Activated T-helper 2 cell treated with anti-CD3 and anti-CD28 coated beads, Interferon-gamma antibody, Interleukin-2, Interleukin-4, amounts not matched to agents 10 μg/mL and 5 μg/mL and 100 μg/mL, durations not matched to agents 14 hours and 24 hours and 36 hours (primary cell): Measurements from ENCODE around the gene PLA2G4E. TPM values are rescaled to one million over a fixed set of nuclear protein-coding genes. Genes with fewer than 3 reads are reported as not detected.

Source experiments
- DNase-seq: peaks from one replicate; pipeline ENCODE4 v3.0.0; 2021; ENCODE audit warnings: low spot score
- H3K27ac Mint-ChIP-seq: one replicate; pipeline ENCODE4 v1.8.0; 2021; ENCODE audit warnings: mixed read lengths
- H3K27me3 Mint-ChIP-seq: one replicate; pipeline ENCODE4 v1.8.0; 2021; ENCODE audit warnings: low read depth, mixed read lengths
- H3K36me3 Mint-ChIP-seq: one replicate; pipeline ENCODE4 v1.8.0; 2021; ENCODE audit warnings: low read depth, mixed read lengths
- H3K4me1 Mint-ChIP-seq: one replicate; pipeline ENCODE4 v1.8.0; 2021; ENCODE audit warnings: low read depth, mixed read lengths
- H3K4me3 Mint-ChIP-seq: one replicate; pipeline ENCODE4 v1.8.0; 2021; ENCODE audit warnings: low read depth, mild to moderate bottlenecking, moderate library complexity, mixed read lengths
- H3K9me3 Mint-ChIP-seq: one replicate; pipeline ENCODE4 v1.8.0; 2021; ENCODE audit warnings: mixed read lengths
- intact Hi-C: fragments of 100-400 bp; cut with micrococcal nuclease; formaldehyde crosslinking; loops from one replicate; pipeline ENCODE4 v1.15.1; 2023
- total RNA-seq: library from RNA; stranded (reverse); gene quantifications from 2 replicates; pipeline ENCODE4 v1.2.3, GENCODE V29; 2022

Gene PLA2G4E
- total RNA-seq, 1 donor from 2014 or later = not detected

DNA sequence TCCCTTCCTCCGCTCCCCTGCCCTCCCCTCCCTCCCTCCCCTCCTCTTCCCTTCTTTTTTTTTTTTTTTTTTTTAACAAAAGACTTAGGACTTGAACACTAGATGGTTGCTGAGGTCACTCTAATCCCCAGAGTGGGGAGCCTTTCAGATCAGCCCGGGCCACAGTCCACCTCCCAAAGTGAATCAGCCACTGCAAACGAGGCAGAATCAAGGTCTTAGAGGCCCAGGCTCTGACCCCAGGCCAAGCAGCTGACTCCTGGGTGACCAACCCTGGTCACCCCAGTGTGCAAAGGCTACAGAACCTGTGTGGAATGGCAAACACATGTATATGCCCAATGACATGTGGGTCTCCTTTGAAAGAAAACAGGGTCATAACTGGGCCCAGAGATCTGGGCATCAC, 30.2 kb downstream of the PLA2G4E start:
- H3K36me3 Mint-ChIP-seq = no peaks in the 10 kb centered on the region
- no peak overlapping the region for H3K27ac Mint-ChIP-seq
- H3K27me3 Mint-ChIP-seq = no peaks in the 10 kb centered on the region
- DNase-seq = no peak
- H3K4me3 Mint-ChIP-seq = no peak overlapping the region
- intact Hi-C loops = no loop called here
- no peaks in the 10 kb centered on the region for H3K9me3 Mint-ChIP-seq
- no peaks in the 10 kb centered on the region for H3K4me1 Mint-ChIP-seq

DNA sequence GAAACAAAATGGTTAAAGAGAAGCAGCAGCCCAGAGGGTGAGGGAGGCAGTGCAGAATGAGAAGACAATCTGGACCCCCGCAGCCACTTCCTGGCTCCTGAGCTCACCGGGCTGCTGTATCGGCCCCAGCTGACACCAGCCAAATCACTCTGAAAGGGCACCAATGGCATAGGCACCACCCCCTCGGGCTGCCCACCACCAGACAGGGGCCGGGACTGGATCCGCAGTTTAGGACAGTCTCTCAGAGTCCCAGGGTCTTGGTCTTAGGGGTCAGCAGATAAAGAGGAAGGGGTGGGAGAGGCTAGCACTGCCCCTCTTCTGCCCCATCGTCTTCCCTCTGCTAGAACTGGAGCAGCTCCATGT, 30.6 kb downstream of the PLA2G4E start:
- Mint-ChIP-seq H3K27me3 (no peaks in the 10 kb centered on the region), H3K9me3 (no peaks in the 10 kb centered on the region), H3K4me3 (no peak overlapping the region), H3K27ac (no peak overlapping the region), H3K4me1 (no peaks in the 10 kb centered on the region), H3K36me3 (no peaks in the 10 kb centered on the region)
- no peak for DNase-seq
- intact Hi-C loops = no loop called here

DNA sequence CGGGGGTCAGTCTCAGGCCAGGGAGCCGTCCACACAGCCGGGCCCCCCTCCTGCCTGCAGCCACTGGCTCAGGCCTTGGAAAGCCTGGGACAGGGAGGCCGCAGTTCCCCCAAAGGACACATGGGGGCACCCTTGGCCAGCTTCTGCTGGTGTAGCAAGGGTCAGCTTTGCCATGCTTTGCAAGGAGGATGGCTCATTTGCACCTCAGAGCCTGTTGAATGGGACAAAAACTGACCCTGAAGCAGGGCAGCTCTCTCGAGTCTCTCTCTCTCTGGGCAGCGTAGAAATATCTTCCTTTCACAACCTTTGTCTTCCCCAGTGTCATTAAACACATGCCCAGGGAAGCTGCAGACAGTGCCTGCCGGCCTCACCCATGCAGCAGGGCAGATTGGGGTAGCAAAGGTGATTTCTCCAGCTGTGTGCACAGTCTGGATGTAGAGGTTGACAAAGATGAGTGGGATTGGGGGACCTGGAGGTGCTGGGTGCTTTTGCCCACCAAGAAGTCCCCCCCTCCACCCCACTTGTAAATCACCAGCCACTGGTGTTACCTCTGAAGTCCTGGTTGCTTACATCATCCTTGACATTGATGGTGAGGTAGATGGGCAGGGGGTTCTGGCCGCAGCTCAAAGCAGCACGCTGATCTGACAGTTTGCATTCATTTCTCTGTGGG, 31.1 kb downstream of the PLA2G4E start:
- intact Hi-C loops = loop anchor here (1.0 kb wide), 3 partner anchors 70 to 145 kb away; no protein-coding TSS in a partner anchor
- Mint-ChIP-seq H3K27ac (no peak overlapping the region), H3K36me3 (no peaks in the 10 kb centered on the region), H3K4me3 (no peak overlapping the region), H3K4me1 (no peaks in the 10 kb centered on the region), H3K9me3 (no peaks in the 10 kb centered on the region), H3K27me3 (no peaks in the 10 kb centered on the region)
- DNase-seq = peak; percentile 69

DNA sequence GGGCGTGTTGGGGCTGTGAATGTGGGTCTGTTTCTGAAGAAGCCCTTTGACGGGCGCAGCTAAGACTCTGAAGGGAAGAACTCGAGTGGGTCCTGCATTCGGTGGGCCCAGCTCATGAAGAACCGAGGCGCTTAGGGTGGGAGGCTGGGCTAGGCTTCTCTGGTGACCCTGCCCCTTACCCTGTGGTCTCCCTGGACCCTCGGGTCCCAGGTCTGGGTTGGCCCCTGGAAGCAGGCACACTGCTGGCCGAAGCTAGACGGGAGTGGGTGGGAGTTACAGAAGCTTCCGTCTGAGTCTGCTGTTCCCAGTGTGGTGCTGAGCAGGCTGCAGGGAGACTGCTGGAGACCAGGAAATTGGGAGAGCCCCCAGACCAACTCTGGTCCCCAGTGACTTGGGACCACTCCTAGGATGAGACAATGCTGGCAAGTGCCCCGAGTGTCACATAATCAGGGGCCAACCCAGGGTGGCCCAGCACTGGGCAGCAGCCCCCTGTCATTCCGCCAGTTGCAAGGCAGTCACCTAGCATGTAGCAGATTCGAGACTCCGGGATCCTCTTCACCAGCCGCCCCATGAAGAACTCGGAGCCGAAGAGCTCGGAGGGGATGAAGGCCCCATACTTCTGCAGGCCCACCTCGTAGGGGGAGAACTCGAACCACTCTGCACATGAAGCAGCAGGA, 31.8 kb downstream of the PLA2G4E start:
- intact Hi-C loops = loop anchor here (1.0 kb wide), 3 partner anchors 70 to 145 kb away; no protein-coding TSS in a partner anchor
- Mint-ChIP-seq H3K4me1 (no peaks in the 10 kb centered on the region), H3K27me3 (no peaks in the 10 kb centered on the region), H3K4me3 (no peak overlapping the region), H3K9me3 (no peaks in the 10 kb centered on the region), H3K36me3 (no peaks in the 10 kb centered on the region), H3K27ac (no peak overlapping the region)
- DNase-seq = no peak

DNA sequence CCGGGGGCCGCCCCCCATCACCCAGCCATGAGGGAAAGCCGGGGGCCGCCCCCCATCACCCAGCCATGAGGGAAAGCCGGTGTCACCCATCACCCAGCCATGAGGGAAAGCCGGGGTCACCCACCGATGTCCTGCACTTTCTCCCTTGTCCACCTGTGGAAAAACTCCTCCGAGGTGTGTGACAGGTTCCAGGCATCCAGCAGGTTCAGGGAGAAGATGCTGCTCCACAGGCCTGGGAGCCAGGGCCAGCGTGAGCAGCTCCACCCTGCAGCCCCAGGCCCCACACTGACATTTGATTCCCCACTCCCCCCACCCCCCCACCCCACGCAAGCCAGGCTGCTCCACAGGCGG, 32.9 kb downstream of the PLA2G4E start:
- H3K27me3 Mint-ChIP-seq = no peaks in the 10 kb centered on the region
- intact Hi-C loops = no loop called here
- H3K4me3 Mint-ChIP-seq = no peak overlapping the region
- H3K4me1 Mint-ChIP-seq = no peaks in the 10 kb centered on the region
- H3K27ac Mint-ChIP-seq = no peak overlapping the region
- H3K9me3 Mint-ChIP-seq = no peaks in the 10 kb centered on the region
- no peak for DNase-seq
- H3K36me3 Mint-ChIP-seq = no peaks in the 10 kb centered on the region

DNA sequence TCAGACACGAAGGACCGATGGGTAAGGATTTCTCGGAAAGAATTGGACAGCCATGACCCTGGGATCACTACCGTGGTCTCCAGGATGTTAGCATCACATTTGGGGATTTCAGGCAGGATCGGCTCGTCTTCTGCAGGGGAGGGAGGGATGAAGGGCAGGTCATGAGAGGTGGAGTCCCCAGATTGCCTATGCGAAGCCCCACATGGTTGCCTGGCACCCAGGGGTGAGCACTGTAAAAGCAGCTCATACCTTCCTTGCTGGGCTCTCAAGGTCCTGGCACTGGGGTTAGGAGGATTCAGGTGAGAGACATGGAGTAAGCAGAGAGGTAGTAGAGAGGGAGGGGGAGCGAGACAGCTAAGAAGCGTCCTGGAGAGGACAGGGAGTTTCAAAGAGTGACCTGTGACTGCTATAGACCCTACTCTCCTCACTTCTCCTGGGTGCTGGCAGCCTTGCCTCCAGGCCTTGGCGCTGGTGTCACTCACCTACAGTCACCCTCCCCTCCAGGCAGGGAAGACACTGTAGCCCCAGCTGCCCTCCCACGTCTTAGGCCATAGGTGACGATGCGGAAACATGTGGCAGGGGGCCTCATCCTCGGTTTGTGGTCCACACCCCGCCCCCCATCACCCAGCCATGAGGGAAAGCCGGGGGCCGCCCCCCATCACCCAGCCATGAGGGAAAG, 33.5 kb downstream of the PLA2G4E start:
- intact Hi-C loops = no loop called here
- no peak for DNase-seq
- Mint-ChIP-seq H3K27me3 (no peaks in the 10 kb centered on the region), H3K9me3 (no peaks in the 10 kb centered on the region), H3K27ac (no peak overlapping the region), H3K4me3 (no peak overlapping the region), H3K36me3 (no peaks in the 10 kb centered on the region), H3K4me1 (no peaks in the 10 kb centered on the region)

DNA sequence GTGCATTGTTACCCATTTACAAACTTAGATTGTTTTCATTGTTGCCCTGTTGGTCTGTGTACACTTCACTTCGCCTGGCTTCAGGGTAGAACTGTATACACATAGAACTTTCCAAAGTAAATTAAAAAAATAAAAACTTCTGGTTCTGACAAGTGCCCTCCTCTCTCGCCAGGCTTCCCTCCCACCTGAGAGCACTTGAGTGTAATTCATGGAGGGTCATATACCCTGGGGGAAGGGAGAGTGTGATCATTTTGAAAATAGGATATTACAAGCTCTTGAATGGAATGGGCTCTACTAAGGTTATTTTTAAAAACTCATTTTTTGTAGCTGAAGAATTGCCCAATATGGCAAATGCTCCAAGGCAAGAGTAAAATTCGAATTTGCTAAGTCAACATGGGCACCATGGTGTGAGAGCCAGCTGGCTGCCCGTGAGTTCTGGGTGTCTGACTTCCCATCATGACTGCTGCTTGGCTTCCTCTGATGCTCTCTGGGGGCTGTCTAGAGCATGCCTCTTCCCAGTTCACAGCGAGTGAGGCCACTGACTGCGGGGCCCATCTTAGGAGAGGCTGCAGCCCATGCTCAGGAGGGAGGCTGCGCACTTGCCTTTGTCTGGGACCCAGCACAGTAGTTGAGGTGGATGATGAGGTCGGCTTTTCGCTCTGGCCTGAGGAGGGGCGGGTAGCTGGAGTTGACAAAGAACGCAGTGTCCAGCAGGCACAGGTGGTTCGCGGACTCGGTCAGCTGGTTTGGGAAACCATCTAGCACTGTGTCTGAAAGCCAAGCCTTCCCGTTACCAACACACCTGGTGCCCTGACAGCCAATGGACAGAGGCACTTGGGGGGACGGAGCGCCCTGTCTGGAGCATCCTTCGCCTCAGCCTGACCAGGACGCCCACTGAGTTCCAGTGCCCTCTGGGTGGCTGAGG, 35.3 kb downstream of the PLA2G4E start:
- intact Hi-C loops = no loop called here
- no peak for DNase-seq
- peaks cover 10% of the 10 kb centered on the region for H3K4me1 Mint-ChIP-seq
- no peaks in the 10 kb centered on the region for H3K9me3 Mint-ChIP-seq
- H3K36me3 Mint-ChIP-seq = no peaks in the 10 kb centered on the region
- no peaks in the 10 kb centered on the region for H3K27me3 Mint-ChIP-seq
- no peak overlapping the region for H3K4me3 Mint-ChIP-seq
- no peak overlapping the region for H3K27ac Mint-ChIP-seq

DNA sequence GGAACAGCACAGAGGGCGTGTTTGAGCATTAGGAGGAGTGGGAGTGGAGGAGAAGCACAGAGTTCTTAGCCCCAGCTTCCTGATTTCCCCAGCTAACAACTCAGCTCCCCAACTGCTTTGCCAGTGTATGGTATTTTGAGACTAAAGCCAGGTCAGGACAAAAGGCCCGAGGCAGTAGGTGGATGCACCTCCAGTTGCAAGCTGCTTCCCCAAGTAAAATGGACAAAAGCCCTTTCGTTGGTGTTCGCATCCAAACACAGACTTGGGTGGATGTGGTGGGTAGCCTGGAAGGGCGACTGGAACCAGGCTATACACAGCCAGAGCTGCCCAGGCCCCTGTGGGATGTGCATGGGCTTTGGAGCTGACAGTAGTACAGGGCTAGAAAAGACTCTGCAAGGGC, 36.2 kb downstream of the PLA2G4E start:
- peaks cover 11% of the 10 kb centered on the region for H3K4me1 Mint-ChIP-seq
- no peak overlapping the region for H3K4me3 Mint-ChIP-seq

DNA sequence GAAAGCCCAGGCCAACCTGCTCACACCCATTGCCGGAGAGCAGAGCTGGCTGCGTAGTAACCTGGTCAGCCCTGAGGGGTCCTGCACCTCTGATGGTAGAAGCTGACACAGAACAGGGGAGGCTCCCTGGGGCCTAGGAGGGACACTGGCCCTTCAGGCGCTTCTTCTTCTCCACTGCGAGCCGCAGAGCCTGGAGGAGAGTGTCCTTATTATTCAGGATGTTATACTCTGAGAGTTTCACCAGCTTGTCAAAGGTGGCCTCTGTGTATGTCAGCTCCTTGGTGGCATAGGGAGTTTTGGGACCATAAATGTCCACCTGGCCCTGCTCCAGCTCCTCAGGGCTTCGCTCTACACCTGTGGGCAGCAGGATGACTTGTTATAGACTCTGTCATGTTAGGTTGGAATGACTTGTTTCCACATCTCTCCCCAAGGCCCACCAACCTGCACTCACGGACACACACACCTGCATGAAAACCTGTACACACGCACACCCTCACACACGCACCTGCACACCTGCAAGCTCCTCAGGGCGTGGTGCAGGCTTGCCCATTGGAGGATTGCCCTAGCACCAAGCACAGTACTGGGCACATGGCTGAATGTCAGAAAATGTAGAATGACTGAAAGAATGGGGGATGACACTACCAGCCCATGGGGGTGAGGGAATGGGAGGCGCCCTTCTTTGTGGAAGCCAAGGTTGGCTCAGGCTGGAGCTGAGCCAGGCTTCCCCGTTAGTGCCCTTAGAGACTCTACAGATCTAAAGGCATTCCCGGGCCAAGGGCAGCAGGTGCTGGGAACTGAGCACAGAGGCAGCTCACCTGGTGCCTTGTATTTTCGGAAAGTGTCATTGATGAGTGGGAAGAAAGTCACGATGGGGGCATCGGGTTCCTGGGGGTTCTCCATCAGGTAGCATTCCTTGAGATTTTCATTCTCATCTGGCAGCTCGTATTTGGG, 36.9 kb downstream of the PLA2G4E start:
- Mint-ChIP-seq H3K27ac (no peak overlapping the region), H3K4me1 (peaks cover 13% of the 10 kb centered on the region), H3K9me3 (no peaks in the 10 kb centered on the region), H3K27me3 (peaks cover 4% of the 10 kb centered on the region), H3K36me3 (no peaks in the 10 kb centered on the region), H3K4me3 (no peak overlapping the region)
- intact Hi-C loops = no loop called here
- DNase-seq = no peak

More for the DNA sequence above, 36.2 kb downstream of the PLA2G4E start:
- Mint-ChIP-seq H3K36me3 (no peaks in the 10 kb centered on the region), H3K9me3 (no peaks in the 10 kb centered on the region), H3K27me3 (peaks cover 4% of the 10 kb centered on the region), H3K27ac (no peak overlapping the region)
- intact Hi-C loops = no loop called here
- no peak for DNase-seq

DNA sequence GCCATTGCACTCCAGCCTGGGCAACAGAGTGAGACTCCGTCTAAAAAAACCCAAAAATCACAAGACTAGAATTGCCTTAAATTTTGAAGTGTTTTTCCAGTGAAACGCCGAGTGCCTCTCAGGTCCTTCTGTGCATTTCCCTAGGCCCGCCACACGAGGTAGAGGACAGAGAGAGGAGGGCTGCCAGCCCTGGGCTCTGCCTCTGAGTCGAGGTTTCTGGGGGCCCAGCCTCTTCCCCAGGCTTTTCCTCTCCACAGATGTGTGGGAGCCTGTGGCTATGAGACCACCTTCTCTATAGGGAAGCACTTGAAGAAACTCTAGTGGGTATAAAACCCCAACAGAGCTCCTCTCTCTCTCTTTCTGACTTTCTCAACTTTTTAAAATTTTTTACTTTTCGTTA, 37.6 kb downstream of the PLA2G4E start:
- Mint-ChIP-seq H3K9me3 (no peaks in the 10 kb centered on the region), H3K27ac (no peak overlapping the region)
- no peak for DNase-seq

DNA sequence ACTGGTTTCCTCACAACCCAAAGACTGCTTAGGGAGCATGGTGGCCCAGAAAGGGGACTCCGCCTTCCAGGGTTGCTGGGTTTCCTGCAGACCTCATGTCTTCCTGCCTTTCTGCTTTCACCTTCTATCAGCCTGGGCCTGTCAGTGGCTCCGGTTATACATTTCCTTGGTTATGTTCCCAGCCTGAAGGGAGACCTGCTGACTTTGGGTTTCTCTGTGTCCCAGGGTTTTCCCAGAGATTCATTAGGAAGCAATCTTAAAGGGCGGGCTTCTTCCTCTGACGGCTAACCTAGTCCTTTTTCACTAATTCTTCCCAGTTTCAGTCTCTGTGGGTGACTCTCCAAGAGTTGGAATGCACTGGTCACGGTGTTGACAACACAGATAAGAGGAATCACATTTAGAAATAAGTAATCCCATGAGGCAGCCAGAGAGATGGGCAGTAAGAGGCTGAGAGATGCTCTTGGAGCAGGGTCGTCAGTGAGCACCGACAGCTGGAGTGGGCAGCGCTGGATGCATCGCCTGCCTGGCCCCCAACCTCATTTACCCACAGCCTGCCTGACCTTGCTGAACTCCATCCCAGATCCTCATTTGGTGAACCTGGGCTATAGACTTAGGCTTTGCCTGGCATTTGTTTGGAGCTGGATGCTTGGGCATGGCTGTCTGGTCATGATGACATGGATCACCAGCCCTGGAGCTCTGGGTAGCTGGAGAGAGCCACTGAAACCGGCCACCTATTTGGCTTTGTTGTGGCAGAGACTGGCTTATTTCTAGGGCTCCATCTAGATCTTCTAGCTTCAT, 38.5 kb downstream of the PLA2G4E start:
- intact Hi-C loops = no loop called here
- Mint-ChIP-seq H3K36me3 (no peaks in the 10 kb centered on the region), H3K27me3 (peaks cover 4% of the 10 kb centered on the region), H3K9me3 (no peaks in the 10 kb centered on the region), H3K27ac (no peak overlapping the region), H3K4me3 (no peak overlapping the region), H3K4me1 (peaks cover 14% of the 10 kb centered on the region)
- no peak for DNase-seq

More for the DNA sequence above, 37.6 kb downstream of the PLA2G4E start:
- intact Hi-C loops = no loop called here
- H3K4me3 Mint-ChIP-seq = no peak overlapping the region
- H3K4me1 Mint-ChIP-seq = peaks cover 14% of the 10 kb centered on the region
- no peaks in the 10 kb centered on the region for H3K36me3 Mint-ChIP-seq
- H3K27me3 Mint-ChIP-seq = peaks cover 4% of the 10 kb centered on the region
